Measurements from ENCODE around the gene XCL1.

GRCh38 chr1:168618886-168619285 is 42.5 kb downstream of the XCL1 start:
- TF ChIP-seq CTCF (conservative IDR thresholded peaks at IDR 0.05) (no peak), EZH2 (IDR thresholded peaks at IDR 0.05; ENCODE audit: low read depth) (no peak)

All from PC-9 (cell line).